NOMO-1 (cell line): Measurements from ENCODE around the gene MLKL.
"Not testable (repeated sequence)": the region's sequence is repeated elsewhere in the genome, so short reads cannot be mapped to it uniquely, and the experiment has no call there.

Source experiments
- DNase-seq, 2 experiments: peaks; one replicate each; lab custom pipeline; 2025; ENCODE audit not compliant: unreplicated experiment in 2 of 2; lab: John Stamatoyannopoulos, UW

MLKL gene

GRCh38 chr16:74732707-74733350, 32.2 kb upstream of the MLKL start:
- no peak for DNase-seq

GRCh38 chr16:74731853-74732477, 31.3 kb upstream of the MLKL start:
- DNase-seq, result no peak

- no peak for DNase-seq
These were observed 29.4 kb upstream of the MLKL start for GRCh38 chr16:74729783-74730683.

GRCh38 chr16:74727903-74728302, 27.2 kb upstream of the MLKL start:
- no peak for DNase-seq

GRCh38 chr16:74726716-74727115, 26.1 kb upstream of the MLKL start:
- DNase-seq, result peak in 1 of 2 experiments; percentile 6

GRCh38 chr16:74725651-74726455, 25.2 kb upstream of the MLKL start:
- DNase-seq, result no peak

- no peak for DNase-seq
These were observed 24.3 kb upstream of the MLKL start for GRCh38 chr16:74724820-74725549.

GRCh38 chr16:74723256-74723655, 22.6 kb upstream of the MLKL start:
- DNase-seq, result no peak

- DNase-seq, result not testable (repeated sequence)
These were observed 21.5 kb upstream of the MLKL start for GRCh38 chr16:74722156-74722555.

- no peak for DNase-seq
These were observed 21.1 kb upstream of the MLKL start for GRCh38 chr16:74721716-74722115.

GRCh38 chr16:74720579-74720978, 19.9 kb upstream of the MLKL start:
- DNase-seq, result peak; percentile 19 to 60

GRCh38 chr16:74718741-74719610, 18.3 kb upstream of the MLKL start:
- DNase-seq, result no peak

GRCh38 chr16:74718140-74718539, 17.5 kb upstream of the MLKL start:
- no peak for DNase-seq

GRCh38 chr16:74717367-74717766, 16.7 kb upstream of the MLKL start:
- no peak for DNase-seq

GRCh38 chr16:74716355-74716754, 15.7 kb upstream of the MLKL start:
- no peak for DNase-seq

GRCh38 chr16:74713876-74714275, 13.2 kb upstream of the MLKL start:
- DNase-seq, result no peak

- DNase-seq, result no peak
These were observed 12.7 kb upstream of the MLKL start for GRCh38 chr16:74713325-74713724.

- DNase-seq, result no peak
These were observed 11.3 kb upstream of the MLKL start for GRCh38 chr16:74711938-74712337.

- DNase-seq, result no peak
These were observed 9.7 kb upstream of the MLKL start for GRCh38 chr16:74710401-74710800.
